H1 (cell line): Measurements from ENCODE around the gene DUS1L. TPM values are rescaled to one million over a fixed set of nuclear protein-coding genes. Genes with fewer than 3 reads are reported as not detected.
A peak's percentile ranks its signal among the peaks of the same experiment; 100 is the strongest.

Experiments used
- BACH1 ChIP-seq: IDR thresholded peaks from 2 replicates; pipeline ENCODE4 v1.6.1; 2012; ENCODE audit warnings: low read length, improper control_type of control experiment
- CBX8 ChIP-seq: fragments of 300-800, 300-1000 bp; sonication (generic); IDR thresholded peaks from 2 replicates; pipeline ENCODE4 v1.7.1; 2016; ENCODE audit warnings: low read depth, low read length, borderline replicate concordance
- CHD2 ChIP-seq: IDR thresholded peaks from 2 replicates; pipeline ENCODE4 v1.6.1; 2012; ENCODE audit warnings: low read length, improper control_type of control experiment
- CTBP2 ChIP-seq: IDR thresholded peaks from 2 replicates; pipeline ENCODE4 v1.7.0; 2011; ENCODE audit warnings: borderline replicate concordance, mild to moderate bottlenecking, moderate library complexity, mixed read lengths, low read length; ENCODE audit not compliant: insufficient read depth, insufficient read length
- JUN ChIP-seq: IDR thresholded peaks from 2 replicates; pipeline ENCODE4 v1.6.1; 2011; ENCODE audit warnings: low read depth, mild to moderate bottlenecking, improper control_type of control experiment, low read length
- MAFK ChIP-seq: IDR thresholded peaks from 2 replicates; pipeline ENCODE4 v1.6.1; 2012; ENCODE audit warnings: low read depth, mild to moderate bottlenecking, improper control_type of control experiment, low read length
- SAP30 ChIP-seq: fragments of 300-600 bp; sonication (generic); IDR thresholded peaks from 2 replicates; pipeline ENCODE4 v1.7.1; 2012; ENCODE audit warnings: low read length, moderate library complexity, mild to moderate bottlenecking, inconsistent platforms; ENCODE audit not compliant: insufficient read depth, insufficient replicate concordance
- SUZ12 ChIP-seq: fragments of 200-600 bp; sonication (generic); IDR thresholded peaks from 2 replicates; pipeline ENCODE4 v1.6.1; 2012; ENCODE audit warnings: mild to moderate bottlenecking, inconsistent platforms, low read length, moderate library complexity, mixed read lengths
- TAF1 ChIP-seq: IDR thresholded peaks from 2 replicates; pipeline ENCODE4 v1.6.1; 2011; ENCODE audit warnings: mild to moderate bottlenecking, low read depth, low read length
- ZNF274 ChIP-seq: IDR thresholded peaks from 2 replicates; pipeline ENCODE4 v1.7.0; 2012; ENCODE audit warnings: low read length, borderline replicate concordance; ENCODE audit errors: extremely low read depth
- polyA plus RNA-seq, 7 experiments: library from polyadenylated mRNA; depleted of rRNA in 3 of 7; stranded (reverse) in 5 of 7; unstranded in 2 of 7; fragments of >200 nt in 5 of 7; fragments of 200-250 nt in 2 of 7; gene quantifications; 1 replicate in 5 of 7; 2 replicates in 1 of 7; 4 replicates in 1 of 7; pipeline versions ENCODE4 v1.2.1 to v1.2.3, GENCODE V29; 2011 to 2013; ENCODE audit warnings: missing spikeins in 2 of 7, mixed read lengths in 2 of 7
- total RNA-seq: library from RNA; stranded (reverse); fragmentation: NEBNext Ultra II Directional; extraction: Animal tissue kit (Norgen Biotek cat#: 25700); gene quantifications from 2 replicates; pipeline ENCODE4 v1.2.1, GENCODE V29; 2021

DUS1L gene
- total and polyA plus RNA-seq, 2 of the 8 experiments (the other 6 are each of a cell fraction or from before 2014, with no cell fraction given): 34.5 to 69.1 TPM

GRCh38 chr17:82034371-82035011, 31.1 kb downstream of the DUS1L start (continued):
- no peak for TF ChIP-seq CBX8
- no peak for TF ChIP-seq TAF1
- no peak for TF ChIP-seq SAP30
- TF ChIP-seq BACH1: no peak
- no peak for TF ChIP-seq JUN
- TF ChIP-seq MAFK: no peak
- 0 out of 2 replicates have a peak, but pooled peaks have one; percentile 37 for TF ChIP-seq CHD2
- no peak for TF ChIP-seq ZNF274
- no peak for TF ChIP-seq CTBP2
- TF ChIP-seq SUZ12: no peak
